Myocyte (in vitro differentiated cells): ENCODE measurements around the gene ARID5A. TPM values are rescaled to one million over a fixed set of nuclear protein-coding genes. Genes with fewer than 3 reads are reported as not detected.
"Not testable (repeated sequence)": the region's sequence is repeated elsewhere in the genome, so short reads cannot be mapped to it uniquely, and the experiment has no call there.

Experiments
- DNase-seq: peaks from one replicate; pipeline ENCODE4 v3.0.0-alpha.2; 2012; ENCODE audit warnings: low read depth
- polyA plus RNA-seq: library from polyadenylated mRNA; unstranded; fragments of >200 nt; gene quantifications from one replicate; pipeline ENCODE4 v1.2.1, GENCODE V29; 2012; ENCODE audit warnings: missing spikeins
- total RNA-seq: library from RNA; depleted of rRNA; stranded (reverse); fragments of >200 nt; gene quantifications from 2 replicates; pipeline ENCODE4 v1.2.3, GENCODE V29; 2014

Gene ARID5A, protein sequence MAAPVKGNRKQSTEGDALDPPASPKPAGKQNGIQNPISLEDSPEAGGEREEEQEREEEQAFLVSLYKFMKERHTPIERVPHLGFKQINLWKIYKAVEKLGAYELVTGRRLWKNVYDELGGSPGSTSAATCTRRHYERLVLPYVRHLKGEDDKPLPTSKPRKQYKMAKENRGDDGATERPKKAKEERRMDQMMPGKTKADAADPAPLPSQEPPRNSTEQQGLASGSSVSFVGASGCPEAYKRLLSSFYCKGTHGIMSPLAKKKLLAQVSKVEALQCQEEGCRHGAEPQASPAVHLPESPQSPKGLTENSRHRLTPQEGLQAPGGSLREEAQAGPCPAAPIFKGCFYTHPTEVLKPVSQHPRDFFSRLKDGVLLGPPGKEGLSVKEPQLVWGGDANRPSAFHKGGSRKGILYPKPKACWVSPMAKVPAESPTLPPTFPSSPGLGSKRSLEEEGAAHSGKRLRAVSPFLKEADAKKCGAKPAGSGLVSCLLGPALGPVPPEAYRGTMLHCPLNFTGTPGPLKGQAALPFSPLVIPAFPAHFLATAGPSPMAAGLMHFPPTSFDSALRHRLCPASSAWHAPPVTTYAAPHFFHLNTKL
- total RNA-seq = 21.9 and 73.8 TPM in 2 replicates
- 7.3 TPM for polyA plus RNA-seq

DNA sequence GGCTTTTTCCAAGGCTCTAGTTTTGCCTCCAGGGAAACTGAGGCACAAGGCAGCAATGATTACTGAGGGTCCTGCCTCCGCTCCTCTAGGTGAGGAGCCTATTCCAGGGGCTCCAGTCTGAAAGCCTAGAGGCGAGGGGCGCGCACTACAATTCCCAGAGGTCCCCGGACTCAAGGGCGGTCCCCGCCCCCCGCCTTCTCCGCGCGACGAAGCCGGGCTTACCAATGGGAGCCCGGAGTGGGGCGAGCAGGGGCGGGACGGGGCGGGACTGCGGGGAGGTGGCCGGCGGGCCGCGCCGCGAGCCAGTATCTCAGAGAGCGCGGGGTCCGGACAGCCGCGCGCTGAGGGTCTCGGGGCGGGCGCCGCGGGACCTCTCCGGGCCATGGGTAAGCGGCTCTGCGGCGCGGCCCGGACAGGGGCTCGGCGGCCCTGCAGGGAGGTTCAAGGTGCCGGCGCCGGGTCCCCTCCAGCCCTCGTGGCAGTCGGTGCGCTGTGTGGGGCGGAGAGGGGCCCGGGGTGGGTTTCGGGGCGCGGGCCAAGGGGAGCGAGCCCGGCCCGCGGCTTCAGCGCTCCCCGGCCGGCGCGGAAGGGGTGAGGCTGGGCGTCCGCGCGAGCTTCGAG, at the start of gene ARID5A:
Gene ARID5A (plus strand): TSS at position 308 of the 621 bp plus-strand sequence. CDS start 75 bp downstream, at position 383.
- peak; percentile 92 for DNase-seq

DNA sequence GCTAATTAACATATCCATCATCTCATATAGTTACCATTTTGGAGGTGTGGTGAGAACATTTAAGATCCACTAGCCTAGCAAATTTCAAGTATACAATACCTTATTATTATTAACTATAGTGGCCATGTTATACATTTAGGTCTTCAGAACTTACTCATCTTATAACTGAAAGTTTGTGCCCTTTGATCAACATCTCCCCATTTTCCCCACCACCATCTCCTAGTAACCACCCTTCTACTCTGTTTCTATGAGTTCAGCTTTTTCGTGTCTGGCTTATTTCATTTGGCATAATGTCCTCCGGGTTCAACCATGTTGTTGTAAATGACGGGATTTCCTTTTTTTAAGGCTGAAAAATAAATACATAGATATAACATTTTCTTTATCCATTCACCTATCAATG, 47.3 kb upstream of the ARID5A start:
- DNase-seq = no peak

DNA sequence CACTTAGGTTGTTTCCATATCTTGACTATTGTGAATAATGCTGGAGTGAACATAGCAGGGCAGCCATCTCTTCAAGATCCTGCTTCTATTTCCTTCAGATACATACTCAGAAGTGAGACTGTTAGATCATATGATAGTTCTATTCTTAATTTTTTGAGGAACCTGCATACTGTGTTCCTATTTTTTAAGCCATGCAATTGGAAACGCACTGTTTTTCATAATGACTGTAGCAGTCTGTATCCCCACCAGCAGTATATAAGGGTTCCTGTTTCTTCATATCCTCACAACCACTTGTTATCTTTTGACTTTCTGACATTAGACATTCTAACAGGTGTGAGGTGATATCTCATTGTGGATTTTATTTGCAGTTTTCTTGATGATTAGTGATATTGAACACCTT, 46.9 kb upstream of the ARID5A start:
- no peak for DNase-seq

DNA sequence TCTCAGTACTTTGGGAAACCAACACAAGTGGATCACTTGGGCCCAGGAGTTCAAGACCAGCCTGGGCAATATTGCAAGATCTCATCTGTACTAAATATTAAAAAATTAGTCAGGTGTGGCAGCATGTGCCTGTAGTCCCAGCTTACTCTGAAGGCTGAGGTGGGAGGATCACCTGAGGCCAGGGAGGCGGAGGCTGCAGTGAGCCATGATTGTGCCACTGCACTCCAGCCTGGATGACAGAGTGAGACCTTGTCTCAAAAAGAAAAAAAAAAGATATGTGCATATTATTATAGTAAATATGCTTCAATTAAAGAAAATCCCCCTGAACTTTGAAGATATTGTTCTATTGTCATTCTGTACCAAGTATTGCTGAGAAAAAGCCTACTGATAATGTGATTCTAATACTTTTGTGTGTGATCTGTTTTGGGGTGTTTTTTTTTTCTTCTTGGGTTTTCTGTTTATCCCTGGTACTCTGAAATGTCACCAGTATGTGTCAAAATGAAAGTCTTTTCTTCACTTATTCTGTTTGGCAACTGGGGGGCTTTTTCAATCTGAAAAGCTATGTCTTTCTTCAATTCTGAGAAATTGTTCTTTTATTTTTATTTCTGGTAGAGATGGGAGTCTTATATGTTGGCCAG, 44.6 kb upstream of the ARID5A start:
- DNase-seq = no peak

DNA sequence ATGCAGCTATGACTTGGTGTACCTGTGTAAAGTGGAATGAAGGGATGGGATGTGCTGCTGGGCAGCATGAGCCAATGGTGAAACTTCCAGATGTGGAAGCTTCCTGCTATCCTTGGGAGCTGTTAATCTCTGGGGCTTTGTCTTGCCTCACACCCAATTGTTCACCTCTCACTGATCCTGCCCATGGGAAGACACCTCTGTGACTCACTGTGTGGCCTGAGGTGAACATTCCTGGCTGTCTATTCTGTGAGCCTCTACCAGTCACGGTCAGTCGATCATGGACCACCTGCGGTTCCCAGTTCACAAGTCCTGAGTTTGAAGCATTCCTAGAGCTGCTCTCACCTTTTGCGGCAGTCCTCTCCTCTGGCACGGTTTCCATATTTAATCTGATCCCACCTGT, 43.5 kb upstream of the ARID5A start:
- DNase-seq = no peak

DNA sequence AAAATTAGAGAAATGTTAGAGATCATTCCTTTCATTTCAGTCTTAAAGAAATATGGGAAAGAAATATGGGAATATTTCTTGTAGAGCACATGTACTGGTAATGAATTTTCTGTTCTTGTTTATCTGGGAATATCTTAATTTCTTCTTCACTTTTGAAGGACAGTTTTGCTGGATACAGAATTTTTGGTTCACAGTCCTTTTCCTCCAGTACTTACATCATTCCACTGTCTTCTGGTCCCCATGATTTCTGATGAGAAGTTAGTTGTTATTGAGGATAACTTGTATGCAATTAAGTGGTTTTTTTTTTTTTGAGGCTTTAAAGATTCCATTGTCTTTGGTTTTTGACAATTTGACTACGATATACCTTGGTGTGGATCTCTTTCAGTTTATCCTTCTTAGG, 42.4 kb upstream of the ARID5A start:
- DNase-seq = no peak

DNA sequence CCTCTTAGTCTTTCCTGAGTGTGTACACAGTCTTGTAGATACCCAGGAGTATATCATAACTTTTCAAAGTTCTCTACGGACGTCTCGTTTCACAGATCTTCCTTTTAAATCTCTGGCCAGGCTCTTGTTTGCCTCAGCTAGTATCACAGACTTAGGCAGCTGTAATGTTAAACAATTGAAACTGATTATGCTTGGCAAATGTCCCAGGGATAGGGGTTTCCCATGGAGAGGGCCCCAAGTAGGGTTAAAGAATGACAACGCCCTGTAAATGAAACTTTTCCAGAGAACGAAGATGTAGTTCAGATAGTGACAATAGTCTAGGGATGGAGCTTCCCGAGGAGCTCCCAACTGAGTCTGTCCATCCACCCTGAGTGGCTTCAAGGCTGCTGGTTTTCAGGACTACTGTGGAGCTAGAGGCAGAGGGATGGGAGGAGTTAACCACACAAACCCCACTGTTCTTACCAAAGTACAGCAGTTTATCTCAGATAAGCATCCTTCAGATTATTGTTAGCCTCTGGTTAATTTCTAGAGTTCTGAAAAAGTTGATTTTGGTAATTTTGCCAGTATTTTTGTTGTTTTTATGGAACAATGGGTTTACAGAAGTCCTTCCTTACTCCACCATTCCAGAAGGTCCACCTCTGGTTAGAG, 40.4 kb upstream of the ARID5A start:
- DNase-seq = no peak

DNA sequence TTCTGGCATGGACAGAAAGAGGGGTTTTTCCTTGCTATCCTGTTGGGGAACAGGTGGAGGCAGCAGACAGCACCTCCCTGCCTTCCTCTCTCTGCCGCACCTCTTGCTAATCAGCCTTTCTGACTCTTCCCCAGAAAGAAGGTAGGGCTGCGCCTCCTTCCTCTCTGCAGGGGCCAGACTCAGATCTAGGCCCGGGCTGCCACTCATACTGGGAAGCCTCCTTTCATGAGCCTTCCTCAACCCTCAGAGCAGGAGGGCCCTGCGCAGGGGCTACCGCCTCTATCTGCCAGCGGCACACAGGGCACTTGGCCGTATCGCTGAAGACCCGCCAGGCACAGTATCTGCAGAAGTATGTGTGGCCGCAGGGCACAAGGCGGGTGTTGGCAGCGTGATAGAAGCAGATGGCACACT, 38.5 kb upstream of the ARID5A start:
- no peak for DNase-seq

DNA sequence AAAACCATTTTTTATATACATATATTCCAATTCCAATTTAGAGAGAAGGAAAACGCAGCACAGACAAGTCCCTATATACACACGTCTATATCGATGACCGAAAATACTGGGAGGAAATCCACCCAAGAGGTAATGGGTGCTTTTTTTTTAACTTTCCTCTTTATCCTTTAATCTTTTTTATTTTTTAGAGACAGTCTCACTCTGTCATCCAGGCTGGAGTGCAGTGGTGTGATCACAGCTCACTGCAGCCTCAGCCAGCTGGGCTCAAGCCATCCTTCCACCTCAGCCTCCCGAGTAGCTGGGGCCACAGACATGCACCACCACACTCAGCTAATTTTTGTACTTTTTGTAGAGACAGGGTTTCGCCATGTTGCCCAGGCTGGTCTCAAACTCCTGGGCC, 37.9 kb upstream of the ARID5A start:
- DNase-seq = not testable (repeated sequence)

DNA sequence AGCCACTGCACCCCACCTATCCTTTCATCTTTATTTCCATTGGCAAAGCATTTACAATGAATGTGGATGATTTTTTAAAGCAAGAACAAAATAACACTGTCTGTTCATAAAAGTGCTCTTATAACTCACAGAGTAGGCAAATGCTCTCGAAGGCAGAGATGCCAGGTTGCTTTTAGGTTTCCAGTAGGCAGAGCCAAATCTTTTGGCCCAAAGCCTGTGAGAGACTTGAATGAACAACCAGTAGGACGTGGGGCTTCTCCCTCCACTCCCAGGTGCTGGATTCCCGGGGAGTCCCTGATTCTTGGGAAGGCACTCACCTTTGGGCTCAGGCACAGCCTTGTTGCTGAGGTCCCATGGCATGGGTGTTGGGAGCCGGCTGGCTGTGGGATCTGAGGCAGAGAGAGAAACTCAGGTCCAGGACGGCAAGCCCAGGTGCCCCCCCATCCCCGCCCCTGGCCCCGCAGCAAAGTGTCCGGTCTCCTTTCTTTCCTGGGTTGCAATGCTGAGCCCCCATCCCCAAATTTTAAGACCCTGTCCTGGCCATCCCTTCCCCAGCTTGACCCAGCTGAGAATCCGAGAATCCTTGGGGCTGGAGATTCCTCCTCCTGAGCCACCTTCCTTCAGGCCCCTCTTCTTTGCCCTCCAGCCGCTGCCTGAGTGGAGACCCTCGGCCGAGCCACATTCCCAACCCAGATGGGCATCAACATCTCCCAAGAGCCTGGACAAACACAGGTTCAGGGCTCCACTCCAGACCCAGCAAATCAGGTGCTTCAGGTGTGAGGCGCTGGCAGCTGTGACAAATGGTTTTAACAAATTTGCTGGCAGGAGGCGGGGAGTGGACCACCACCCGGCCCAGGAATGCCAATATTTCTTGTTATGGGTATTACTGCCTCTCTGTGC, 37.2 kb upstream of the ARID5A start:
- DNase-seq = no peak

DNA sequence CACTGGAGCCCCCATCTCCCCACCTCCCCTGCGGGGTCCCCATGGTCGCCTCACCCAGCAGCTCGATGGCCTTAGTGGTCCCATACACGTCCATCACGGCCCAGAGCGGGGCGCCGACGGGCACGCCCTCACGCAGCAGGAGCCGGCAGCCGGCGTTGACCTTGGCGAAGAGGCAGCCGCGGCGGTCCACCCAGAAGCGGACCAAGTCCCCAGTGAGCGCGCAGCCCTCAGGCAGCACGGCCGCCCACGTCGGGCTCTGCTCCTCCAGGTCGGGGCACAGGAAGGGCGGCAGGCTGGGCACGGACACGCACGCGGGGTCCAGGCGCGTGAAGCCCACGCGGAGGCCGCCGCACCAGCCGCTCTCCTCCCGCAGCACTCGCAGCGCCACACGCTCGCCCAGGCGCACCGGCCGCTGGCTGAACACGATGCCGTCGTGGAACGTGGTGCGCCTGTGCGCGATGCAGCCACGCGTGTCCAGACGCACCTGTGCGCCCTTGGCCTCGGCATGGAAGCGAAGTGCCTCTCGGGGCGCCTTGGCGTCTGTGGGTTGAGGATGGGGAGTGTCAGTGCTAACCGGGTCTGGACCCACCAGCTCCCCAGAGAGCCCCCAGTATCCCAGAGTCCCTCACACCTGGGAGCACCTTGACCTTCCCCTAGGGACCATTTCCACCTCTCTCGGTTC, 36.0 kb upstream of the ARID5A start:
- DNase-seq = no peak

DNA sequence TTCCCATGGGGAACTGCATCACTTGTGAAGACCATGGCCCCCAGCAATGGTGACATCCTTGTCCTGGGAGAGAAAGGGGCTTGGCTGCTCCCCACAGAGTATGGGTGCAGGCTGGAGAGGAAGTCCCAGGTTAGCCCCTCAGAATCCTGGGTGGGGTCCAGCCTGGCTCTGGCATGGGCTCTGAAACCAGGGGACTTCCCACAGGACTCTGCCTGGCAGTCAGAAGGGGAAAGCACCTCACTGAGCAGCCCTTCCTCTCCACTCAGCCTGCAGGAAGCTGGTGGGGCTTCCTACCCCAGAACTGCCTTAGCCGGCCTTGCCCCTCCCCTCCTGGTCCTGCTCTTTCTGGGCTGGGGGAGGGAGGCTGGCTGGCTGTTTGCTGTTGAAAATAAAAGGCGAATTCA, 35.1 kb upstream of the ARID5A start:
- no peak for DNase-seq

DNA sequence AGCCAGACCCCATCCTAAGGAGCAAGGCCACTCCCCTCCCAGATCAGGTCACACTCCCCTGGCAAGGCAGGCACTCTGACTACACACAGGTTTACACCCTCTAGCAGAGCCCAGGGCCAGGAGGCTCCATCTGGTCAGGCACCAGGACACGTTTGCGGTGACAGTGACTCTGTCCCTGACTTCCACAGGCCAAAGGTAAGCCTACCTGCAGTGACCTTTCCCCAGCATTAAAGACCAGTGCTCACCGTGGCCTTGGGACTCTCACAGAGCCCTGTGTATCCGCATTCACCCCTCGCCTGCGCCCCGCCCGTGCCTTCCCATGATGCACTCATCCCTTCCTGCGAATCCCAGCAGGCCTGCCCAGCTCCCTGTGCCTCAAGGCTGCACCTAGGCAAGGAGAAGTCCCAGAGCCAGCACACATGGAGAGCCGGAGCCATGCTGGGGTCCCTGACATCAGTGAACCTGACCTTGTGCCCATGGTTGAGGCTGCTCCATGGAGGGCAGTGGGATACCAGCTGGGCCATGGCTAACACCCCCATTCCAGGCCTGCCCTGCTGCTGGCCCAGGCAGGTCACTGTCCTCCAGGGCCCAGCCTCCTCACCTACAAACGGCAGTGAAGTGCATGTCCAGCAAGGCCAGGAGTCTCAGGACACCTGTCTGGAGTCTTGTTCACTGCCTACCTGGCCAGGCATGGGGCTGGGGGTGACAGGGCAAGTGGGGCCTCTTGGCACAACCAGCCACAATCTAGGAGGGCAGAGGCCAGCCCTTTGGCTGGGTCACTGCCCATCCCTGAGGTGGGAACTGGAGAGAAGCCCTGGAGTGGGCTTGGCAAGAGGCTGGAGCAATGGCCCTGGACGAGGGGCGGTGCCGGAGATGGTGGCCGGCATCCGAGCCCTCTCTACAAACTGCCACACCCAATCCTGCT, 34.4 kb upstream of the ARID5A start:
- DNase-seq = no peak

DNA sequence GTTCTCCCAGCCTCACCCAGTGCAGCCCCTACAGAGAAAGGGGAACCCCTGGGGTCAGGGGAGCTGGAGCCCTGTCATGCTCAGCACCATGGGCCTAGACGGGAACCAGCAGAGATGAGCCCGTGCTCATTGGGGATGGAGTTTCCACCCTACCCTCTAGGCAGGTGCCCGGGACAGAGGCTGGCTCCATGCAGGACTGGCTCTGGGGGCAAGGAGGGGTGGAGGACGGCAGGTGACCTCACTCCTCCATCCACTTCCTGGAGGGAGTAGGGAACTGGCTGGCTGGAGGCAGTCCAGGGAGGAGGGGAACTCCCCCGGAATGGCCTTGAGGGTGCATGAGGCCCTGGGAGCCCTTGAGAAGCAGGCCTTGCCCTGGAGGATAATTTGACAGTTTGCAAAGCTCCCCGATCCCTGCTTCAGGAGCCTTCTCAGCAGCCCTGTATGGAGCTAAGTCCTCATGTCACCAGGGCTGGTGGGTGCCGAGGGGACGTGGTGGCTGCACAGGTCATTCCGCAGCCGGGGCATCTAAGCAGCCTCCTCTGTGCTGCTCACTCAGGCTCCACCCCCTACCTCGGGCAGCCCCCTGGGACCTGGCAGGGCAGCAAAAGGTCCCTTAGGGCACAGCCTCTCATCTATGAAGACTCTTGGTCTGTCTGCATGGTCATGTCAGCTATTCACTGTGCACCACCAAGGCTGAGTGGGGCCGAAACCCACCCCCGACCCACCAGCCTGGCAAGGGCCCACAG, 33.5 kb upstream of the ARID5A start:
- no peak for DNase-seq

DNA sequence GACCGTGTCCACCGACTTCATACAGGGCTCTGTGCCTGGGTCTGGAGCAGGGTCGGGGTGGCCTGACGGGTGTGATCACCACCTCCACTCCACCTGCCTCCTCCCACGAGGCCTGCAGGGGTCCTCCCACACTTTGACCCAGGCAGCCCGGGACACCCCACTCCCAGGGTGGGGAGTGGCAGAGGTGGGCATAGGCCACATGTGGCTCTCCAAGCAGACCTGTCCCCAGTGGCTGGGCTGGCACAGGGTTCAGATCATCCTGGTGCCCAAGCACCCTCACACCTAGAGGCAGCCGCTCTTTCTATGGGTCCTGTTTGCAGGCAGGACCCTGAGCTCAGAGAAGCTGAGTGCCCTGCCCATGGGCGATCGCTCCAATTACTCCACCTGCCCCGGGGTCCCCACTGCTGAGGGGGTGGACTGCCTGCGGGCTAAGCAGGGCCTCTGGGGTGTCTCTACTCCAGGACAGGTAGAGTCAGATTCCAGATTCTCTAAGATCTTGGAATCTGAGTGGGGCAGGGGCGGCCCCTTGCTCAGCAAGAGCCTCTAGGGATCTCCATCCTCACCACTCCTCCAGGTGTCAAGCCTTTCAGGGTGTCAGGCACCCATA, 32.8 kb upstream of the ARID5A start:
- DNase-seq = no peak

DNA sequence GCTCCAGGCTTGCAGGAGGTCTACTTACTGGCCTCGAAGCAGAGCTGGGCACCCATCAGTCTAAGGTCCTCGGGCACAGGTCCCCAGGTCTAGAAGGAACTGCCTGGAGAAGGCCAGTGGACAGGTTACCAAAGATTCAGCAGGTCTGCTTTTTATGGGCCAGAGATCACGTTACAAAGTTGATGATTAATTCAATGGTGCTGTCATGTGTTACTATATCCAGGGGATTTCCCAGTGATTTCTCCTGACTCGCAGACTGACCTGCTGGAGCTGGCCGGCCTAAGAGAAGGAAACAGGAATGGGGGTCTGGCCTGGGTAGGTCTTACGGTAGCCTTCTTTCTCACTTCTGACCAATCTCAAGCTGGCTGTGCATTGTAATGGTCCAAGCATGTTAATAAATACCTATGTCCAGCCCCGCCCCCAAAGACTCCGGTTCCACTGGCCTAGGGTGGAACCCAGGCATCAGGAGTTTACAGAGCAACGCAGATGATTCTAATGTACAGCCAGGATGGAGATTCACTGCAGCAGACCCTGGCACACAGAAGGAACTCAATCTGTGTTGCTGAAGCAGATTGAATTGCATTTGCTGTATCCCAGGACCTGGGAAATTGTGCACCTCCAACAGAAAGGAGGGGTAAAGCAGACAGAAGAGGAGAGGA, 31.2 kb upstream of the ARID5A start, which contains the start of gene NEURL3:
Gene NEURL3 (minus strand): TSS at position 127 of the 659 bp plus-strand sequence. CDS start 71 bp downstream, at position 56.
- peak; percentile 29 for DNase-seq
